Bone marrow (tissue), 2 donors: ENCODE measurements around the gene PACS1.

ENCODE experiments used
- DNase-seq, 2 donors: peaks; one replicate each; lab custom pipeline; 2025; lab: John Stamatoyannopoulos, UW

Gene PACS1

DNA sequence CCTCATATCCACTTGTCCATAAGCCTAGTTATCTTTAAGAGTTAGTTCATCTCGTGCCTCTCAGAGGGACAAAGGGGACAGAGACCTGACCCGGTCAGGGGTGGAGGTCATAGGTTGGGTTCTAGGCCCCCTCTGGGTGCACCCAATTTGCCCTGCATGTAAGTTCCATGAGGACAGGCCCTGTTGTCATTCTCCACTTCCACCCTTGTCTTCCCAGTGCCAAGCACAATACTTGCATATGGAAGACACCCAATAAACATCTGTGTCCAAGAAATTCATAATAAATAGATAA, 220.2 kb downstream of the PACS1 start:
- DNase-seq = no peak

DNA sequence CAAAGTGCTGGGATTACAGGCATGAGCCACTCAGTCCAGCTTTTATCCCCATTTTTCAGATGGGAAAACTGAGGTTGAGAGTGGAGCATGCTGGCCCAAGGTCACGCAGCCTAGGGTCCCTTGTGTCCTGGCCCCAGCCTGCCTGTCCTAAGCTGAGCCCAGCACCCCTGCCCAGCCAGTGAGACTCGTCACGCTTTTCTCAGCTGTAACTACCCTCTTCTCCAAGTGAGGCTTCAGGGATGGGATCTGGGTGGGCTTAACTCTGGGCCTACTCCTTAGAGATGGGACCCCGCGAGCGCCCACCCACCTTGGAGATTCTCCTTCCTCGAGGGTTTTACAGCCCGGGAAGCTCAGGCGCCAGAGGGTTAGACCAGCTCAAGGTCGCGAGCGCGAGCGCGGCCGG, 221.2 kb downstream of the PACS1 start:
- no peak for DNase-seq

DNA sequence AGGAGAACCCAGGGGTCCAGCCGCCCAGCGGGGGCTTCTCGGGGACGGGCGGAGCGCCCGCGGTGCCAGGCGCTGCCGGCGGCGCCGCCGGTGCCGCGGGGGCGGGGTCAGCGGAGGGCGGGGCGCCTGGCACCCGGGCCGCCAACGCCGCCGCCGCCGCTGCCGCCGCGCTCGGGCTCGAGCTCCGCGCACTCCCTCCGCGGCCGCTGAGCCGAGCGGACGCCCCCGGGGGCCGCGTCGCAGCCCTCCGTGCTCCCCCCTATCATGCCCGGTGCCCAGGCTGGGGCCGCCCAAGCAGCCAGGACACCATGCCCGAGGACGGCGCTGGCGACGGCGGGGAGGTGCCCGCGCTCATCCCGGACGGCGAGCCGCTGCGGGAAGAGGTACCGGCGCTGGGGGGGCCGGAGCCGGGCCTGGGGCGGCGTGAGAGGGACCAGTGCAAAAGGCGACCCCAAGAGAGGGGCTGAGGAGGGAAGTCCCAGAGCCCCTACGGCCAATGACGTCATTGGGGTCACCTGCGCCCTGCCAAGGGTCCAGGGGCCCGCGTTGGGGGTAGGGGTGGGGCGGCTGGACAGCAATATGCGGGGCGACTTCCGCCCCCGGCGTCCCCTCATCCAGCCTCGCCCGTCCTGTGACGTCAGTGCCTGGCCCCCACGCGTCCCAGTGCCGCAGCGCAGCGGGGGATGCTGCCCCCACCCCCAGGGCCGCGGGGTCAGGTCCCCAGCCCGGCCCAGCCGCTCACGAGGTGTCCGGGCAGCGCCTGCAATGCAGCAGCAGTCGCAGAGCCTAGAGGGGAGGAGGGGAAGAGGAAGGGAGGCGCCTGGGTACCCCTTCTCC, 221.9 kb downstream of the PACS1 start, which contains the start of gene TMEM151A:
Gene TMEM151A (plus strand): TSS at position 189 of the 837 bp plus-strand sequence. CDS start 120 bp downstream, at position 309.
- no peak for DNase-seq

DNA sequence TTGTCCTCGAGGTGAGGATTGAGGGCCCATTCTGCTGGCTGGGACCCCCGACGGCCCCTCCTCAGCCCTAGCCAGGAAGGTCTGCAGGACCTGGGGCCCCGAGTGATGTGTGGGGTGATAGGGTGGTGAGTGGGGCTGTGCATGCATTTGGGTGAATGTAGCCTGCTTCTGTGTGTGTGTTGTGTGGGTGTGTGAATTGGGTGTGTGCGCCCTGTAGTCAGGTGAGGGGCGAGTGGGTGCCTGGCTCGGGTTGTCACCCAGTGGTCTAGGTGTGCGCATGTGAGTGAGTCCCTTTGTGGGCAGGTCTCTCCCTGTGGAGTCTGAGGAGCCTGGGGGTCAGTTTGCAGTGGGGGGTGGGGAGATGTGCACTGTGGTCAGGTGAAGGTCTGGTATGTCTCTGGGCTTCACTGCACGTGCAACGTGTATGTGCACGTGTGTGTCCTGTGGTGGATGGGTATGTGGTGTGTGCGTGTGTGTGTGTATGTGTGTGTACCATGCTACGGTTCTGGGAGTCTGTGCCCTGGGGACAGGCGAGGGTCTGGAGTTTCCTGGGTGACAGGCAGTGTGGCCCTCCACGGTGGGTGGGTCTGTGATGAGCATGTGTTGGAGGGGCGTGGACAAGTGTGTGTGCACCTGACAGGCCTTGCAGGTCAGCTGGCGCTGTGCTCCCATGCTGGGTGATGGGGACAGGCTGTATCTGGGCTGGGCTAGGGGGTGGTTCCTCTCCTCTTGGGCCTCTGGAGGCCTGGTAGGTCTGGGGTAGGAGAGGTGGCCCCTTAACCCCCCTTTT, 222.7 kb downstream of the PACS1 start:
- no peak for DNase-seq

DNA sequence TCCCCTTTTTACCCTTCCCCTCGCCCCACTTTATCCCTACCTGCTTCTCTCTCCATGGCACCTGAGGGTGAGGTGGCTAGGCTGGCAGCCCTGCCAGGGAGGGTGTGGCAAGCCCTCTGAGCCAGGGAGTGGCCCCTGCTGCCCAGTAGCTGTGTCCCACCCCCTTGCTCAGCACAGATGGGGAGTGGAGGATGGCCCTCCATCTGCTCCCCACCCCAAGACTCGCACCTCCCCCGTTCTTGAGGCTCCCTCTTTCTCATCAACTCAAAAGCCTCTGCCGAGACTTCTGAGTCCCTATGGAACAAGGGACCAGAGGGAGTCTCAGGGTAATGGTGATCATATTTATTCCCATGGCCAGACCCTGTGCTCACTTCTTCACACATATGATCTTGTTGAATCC, 223.3 kb downstream of the PACS1 start:
- no peak for DNase-seq

DNA sequence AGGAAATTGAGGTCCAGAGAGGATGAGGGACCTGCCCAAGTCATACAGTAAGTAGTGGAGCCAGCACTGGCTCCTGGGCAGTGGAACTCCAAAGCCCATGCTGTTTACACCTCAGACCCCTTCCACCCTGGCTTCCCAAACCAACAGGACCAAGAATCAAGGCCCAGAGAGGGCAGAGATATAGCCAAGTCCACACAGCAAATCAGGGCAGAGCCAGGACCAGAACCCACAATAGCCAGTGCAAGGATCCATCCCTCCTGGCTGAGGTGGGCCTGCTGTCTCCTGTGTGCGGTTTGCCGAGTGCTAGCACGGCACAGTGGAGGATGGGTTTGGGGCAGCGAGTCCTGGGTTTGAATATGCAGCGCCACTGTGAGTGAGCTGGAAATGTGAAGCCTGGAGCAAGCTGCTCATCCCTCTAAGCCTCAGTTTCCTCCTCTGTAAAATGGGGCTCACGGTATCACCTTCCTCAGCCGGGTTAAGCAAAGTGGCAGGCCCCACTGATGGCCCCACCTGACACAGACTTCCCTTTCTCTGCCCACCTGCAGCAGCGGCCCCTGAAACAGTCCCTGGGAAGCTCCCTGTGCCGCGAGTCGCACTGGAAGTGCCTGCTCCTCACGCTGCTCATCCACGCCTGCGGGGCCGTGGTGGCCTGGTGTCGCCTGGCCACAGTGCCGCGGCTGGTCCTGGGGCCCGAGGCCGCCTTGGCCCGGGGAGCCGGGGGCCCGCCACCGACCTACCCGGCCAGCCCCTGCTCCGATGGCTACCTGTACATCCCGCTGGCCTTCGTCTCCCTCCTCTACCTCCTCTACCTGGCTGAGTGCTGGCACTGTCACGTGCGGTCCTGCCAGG, 223.9 kb downstream of the PACS1 start:
- DNase-seq = no peak
